ENCODE results near the gene MYBBP1A. TPM values are rescaled to one million over a fixed set of nuclear protein-coding genes. Genes with fewer than 3 reads are reported as not detected.

The MYBBP1A gene
- total and polyA plus RNA-seq, 2 of the 4 experiments (the other 2 are of a cell fraction), result 22.6 to 45.9 TPM

DNA sequence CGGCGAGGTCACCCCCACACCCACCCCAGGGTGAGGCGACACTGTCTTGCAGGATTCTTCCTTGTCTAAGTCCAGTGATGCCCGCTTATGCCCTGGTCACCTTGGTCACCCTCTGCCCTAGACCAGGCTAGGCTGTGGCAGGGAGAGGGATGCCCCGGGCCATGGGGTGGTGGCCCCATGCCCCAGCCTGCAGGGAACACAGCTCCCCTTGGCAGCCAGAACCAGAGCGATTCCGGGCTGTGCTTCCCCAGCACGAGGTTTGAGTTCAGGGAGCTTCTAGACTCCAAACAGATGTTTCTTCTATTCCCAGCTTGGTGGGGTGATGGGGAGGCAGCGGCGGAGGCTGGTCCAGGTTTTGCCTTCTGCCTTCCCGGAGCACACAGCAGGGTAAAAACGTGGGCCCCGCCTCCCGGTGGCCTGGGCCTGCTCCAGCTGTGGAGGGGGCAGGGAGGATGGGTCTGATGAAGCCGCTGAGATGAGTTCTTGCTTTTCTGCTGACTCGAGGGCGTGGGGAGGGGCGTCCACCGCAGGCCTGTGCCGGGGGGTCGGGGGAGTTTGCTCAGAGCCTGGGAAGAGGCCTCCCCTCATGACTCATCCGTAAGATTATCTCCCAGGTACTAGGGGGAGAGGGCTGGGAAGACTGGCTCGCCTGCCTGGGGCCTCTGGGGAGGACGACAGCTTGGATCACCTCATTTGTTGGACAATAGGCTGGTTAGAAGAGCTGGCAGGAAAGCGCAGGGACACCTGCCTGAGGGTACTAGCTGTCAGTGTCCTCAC lies 44.5 kb upstream of the MYBBP1A start:
- peak overlapping the region; percentile 30; the same call in 1 of the 2 replicates for H3K4me2 ChIP-seq (ENCODE audit: low read depth, low read length)
- no peak overlapping the region for H2BK20ac ChIP-seq (ENCODE audit: low read depth, low read length)
- H3K36me3 ChIP-seq (ENCODE audit: control insufficient read depth, insufficient read depth, low read length), result no peaks in the 10 kb centered on the region
- no peak overlapping the region for H3K23ac ChIP-seq (ENCODE audit: low read depth, low read length)
- H2BK5ac ChIP-seq (ENCODE audit: low read depth, low read length, poor library complexity, severe bottlenecking), result no peak overlapping the region
- 0 out of 2 replicates have a peak overlapping the region, but pooled peaks have one; percentile 41 for H3K14ac ChIP-seq (replicated peaks; ENCODE audit: low read depth, low read length)
- H2AFZ ChIP-seq (replicated peaks; ENCODE audit: low read length, poor library complexity), result peak overlapping the region; percentile 58
- peak overlapping the region; percentile 68; the same call in 1 of the 2 replicates for H3K27ac ChIP-seq (ENCODE audit: insufficient read depth, low read length)
- intact Hi-C loops (cut with micrococcal nuclease) (no loop called here), dilution Hi-C loops (cut with HindIII; ENCODE audit: low sequenced_read_pairs, unreplicated experiment) (no loop called here), in situ Hi-C loops (cut with MboI; ENCODE audit: low sequenced_read_pairs) (no loop called here)
- no peaks in the 10 kb centered on the region for H4K20me1 ChIP-seq (ENCODE audit: insufficient read depth, low read length)
- H2AK9ac ChIP-seq (replicated peaks; ENCODE audit: low read depth, low read length, poor library complexity), result peak overlapping the region; percentile 50
- H3K18ac ChIP-seq (ENCODE audit: low read depth, low read length), result peak overlapping the region; percentile 46; the same call in 1 of the 2 replicates
- H4K8ac ChIP-seq (ENCODE audit: low read depth in 2 of 2, low read length in 2 of 2), result no peak overlapping the region
- no peak overlapping the region; the same call in 1 of the 2 replicates for H2AK5ac ChIP-seq (ENCODE audit: low read depth, low read length)
- ChIA-PET POLR2A (ENCODE audit: unreplicated experiment) (no interaction called here), CTCF (interaction anchor here (1.0 kb wide), 1 partner anchor 126 kb away, joined by 3 read pairs; no protein-coding TSS in a partner anchor)
- H3K27me3 ChIP-seq (ENCODE audit: control insufficient read depth, insufficient read depth, low read length), result peaks cover 17% of the 10 kb centered on the region
- BruUV-seq (replicated peaks), result no TSS peak
- no peak overlapping the region for H3K4ac ChIP-seq (ENCODE audit: low read depth, low read length)
- ATAC-seq (ENCODE audit: low read depth) (peak; percentile 67), DNase-seq (peak; percentile 15)
- peaks cover 3% of the 10 kb centered on the region; the same call in 1 of the 2 replicates for H3K9me1 ChIP-seq (ENCODE audit: insufficient read depth, low read length)
- H3K56ac ChIP-seq (ENCODE audit: extremely low read depth, insufficient read depth, low read length), result no peak overlapping the region
- no peak overlapping the region for H3K4me3 ChIP-seq (ENCODE audit: insufficient read depth, low read depth, low read length)
- no peak overlapping the region for H2BK15ac ChIP-seq (ENCODE audit: low read depth, low read length)
- 6% methylated on average over 7 of the region's 25 CpGs; no CpG with 5 or more reads in 1 of the 2 experiments for WGBS, 2 experiments (ENCODE audit: extremely low coverage in 2 of 2, insufficient read length in 1 of 2)
- H4K5ac ChIP-seq (ENCODE audit: low read depth, low read length), result peak overlapping the region; percentile 6; the same call in 1 of the 2 replicates
- H3K79me1 ChIP-seq (ENCODE audit: low read depth in 1 of 2, low read length in 2 of 2), result no peaks in the 10 kb centered on the region
- H4K91ac ChIP-seq (ENCODE audit: insufficient read depth, low read depth, low read length), result peak overlapping the region; percentile 56; the same call in 1 of the 2 replicates
- peak overlapping the region; percentile 5; the same call in 1 of the 2 replicates for H3K9ac ChIP-seq (ENCODE audit: low read depth, low read length)
- 0 out of 2 replicates have a peak overlapping the region, but pooled peaks have one; percentile 4 for H2BK120ac ChIP-seq (ENCODE audit: low read depth, low read length)
- H3K4me1 ChIP-seq (ENCODE audit: control insufficient read depth, insufficient read depth, low read length), result peaks cover 20% of the 10 kb centered on the region; the same call in 1 of the 2 replicates
- H3K9me3 ChIP-seq (ENCODE audit: control insufficient read depth, insufficient read depth, low read length), result no peaks in the 10 kb centered on the region
- TF ChIP-seq MXI1 (IDR thresholded peaks at IDR 0.05; ENCODE audit: borderline replicate concordance, low read depth, low read length) (no peak), NFE2L2 (IDR thresholded peaks at IDR 0.05; ENCODE audit: low read depth, low read length) (no peak), USF2 (IDR thresholded peaks at IDR 0.05; ENCODE audit: low read depth, low read length) (no peak), CEBPB (IDR thresholded peaks at IDR 0.05; ENCODE audit: low read depth, low read length) (no peak), BHLHE40 (IDR thresholded peaks at IDR 0.05; ENCODE audit: low read depth, low read length) (no peak), POLR2A (IDR thresholded peaks at IDR 0.05; ENCODE audit: low read depth, low read length) (no peak), RFX5 (IDR thresholded peaks at IDR 0.05; ENCODE audit: low read depth, low read length) (no peak), RAD21 (IDR thresholded peaks at IDR 0.05; ENCODE audit: low read length) (no peak), MAZ (IDR thresholded peaks at IDR 0.05; ENCODE audit: borderline replicate concordance, low read depth, low read length) (no peak), CHD1 (IDR thresholded peaks at IDR 0.05; ENCODE audit: low read depth, low read length) (no peak), SMC3 (IDR thresholded peaks at IDR 0.05; ENCODE audit: low read depth, low read length) (no peak), RCOR1 (IDR thresholded peaks at IDR 0.05; ENCODE audit: insufficient replicate concordance, low read length) (no peak)
- TF ChIP-seq, protein P1, sequence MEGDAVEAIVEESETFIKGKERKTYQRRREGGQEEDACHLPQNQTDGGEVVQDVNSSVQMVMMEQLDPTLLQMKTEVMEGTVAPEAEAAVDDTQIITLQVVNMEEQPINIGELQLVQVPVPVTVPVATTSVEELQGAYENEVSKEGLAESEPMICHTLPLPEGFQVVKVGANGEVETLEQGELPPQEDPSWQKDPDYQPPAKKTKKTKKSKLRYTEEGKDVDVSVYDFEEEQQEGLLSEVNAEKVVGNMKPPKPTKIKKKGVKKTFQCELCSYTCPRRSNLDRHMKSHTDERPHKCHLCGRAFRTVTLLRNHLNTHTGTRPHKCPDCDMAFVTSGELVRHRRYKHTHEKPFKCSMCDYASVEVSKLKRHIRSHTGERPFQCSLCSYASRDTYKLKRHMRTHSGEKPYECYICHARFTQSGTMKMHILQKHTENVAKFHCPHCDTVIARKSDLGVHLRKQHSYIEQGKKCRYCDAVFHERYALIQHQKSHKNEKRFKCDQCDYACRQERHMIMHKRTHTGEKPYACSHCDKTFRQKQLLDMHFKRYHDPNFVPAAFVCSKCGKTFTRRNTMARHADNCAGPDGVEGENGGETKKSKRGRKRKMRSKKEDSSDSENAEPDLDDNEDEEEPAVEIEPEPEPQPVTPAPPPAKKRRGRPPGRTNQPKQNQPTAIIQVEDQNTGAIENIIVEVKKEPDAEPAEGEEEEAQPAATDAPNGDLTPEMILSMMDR (conservative IDR thresholded peaks at IDR 0.05; ENCODE audit: low read depth, low read length), result no peak
- TF ChIP-seq, protein P2, sequence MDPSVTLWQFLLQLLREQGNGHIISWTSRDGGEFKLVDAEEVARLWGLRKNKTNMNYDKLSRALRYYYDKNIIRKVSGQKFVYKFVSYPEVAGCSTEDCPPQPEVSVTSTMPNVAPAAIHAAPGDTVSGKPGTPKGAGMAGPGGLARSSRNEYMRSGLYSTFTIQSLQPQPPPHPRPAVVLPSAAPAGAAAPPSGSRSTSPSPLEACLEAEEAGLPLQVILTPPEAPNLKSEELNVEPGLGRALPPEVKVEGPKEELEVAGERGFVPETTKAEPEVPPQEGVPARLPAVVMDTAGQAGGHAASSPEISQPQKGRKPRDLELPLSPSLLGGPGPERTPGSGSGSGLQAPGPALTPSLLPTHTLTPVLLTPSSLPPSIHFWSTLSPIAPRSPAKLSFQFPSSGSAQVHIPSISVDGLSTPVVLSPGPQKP (IDR thresholded peaks at IDR 0.05; ENCODE audit: borderline replicate concordance, low read depth, low read length), result no peak
